PC-9 (cell line): ENCODE data around the gene CRY2.

Experiments
- EZH2 ChIP-seq: fragments of 200-600 bp; sonication (generic); IDR thresholded peaks from 2 replicates; pipeline ENCODE4 v1.8.0; 2017; ENCODE audit warnings: antibody characterized with exemption, low read depth
- TF ChIP-seq, protein P1 (sequence below): fragments of 200-600 bp; sonication (generic); conservative IDR thresholded peaks from 2 replicates; pipeline ENCODE4 v1.6.1; 2017; ENCODE audit warnings: mixed run types, antibody characterized with exemption, mild to moderate bottlenecking, moderate library complexity

- TF ChIP-seq, protein P1, sequence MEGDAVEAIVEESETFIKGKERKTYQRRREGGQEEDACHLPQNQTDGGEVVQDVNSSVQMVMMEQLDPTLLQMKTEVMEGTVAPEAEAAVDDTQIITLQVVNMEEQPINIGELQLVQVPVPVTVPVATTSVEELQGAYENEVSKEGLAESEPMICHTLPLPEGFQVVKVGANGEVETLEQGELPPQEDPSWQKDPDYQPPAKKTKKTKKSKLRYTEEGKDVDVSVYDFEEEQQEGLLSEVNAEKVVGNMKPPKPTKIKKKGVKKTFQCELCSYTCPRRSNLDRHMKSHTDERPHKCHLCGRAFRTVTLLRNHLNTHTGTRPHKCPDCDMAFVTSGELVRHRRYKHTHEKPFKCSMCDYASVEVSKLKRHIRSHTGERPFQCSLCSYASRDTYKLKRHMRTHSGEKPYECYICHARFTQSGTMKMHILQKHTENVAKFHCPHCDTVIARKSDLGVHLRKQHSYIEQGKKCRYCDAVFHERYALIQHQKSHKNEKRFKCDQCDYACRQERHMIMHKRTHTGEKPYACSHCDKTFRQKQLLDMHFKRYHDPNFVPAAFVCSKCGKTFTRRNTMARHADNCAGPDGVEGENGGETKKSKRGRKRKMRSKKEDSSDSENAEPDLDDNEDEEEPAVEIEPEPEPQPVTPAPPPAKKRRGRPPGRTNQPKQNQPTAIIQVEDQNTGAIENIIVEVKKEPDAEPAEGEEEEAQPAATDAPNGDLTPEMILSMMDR = no peak
- no peak for TF ChIP-seq EZH2
These were observed 1.4 kb downstream of the CRY2 start for GRCh38 chr11:45848654-45849081.
